Ovary (tissue), 3 donors: Measurements from ENCODE around the gene USP28.
"Not testable (repeated sequence)": the region's sequence is repeated elsewhere in the genome, so short reads cannot be mapped to it uniquely, and the experiment has no call there.

Experiments
- EP300 ChIP-seq: sonication (generic); formaldehyde crosslinking; IDR thresholded peaks from one replicate; pipeline ENCODE4 v1.6.1; 2017; ENCODE audit warnings: antibody characterized with exemption
- POLR2A ChIP-seq: fragments of 450-650 bp; IDR thresholded peaks from one replicate; pipeline ENCODE4 v1.6.1; 2017; ENCODE audit warnings: antibody characterized with exemption, mild to moderate bottlenecking, moderate library complexity
- TF ChIP-seq, protein P1 (sequence below), 3 donors: fragments of 450-650 bp in 2 of 3; fragments of 200-600 bp in 1 of 3; IDR thresholded peaks; one replicate each; pipeline versions ENCODE4 v1.5.1 to v1.8.0; 2016 to 2022; ENCODE audit warnings: antibody characterized with exemption in 3 of 3, mild to moderate bottlenecking in 1 of 3
- donor health status: DM: no; HTN: no; CAD: no.

GRCh38 chr11:113879446-113879845 lies 4.1 kb upstream of the USP28 start:
- not testable (repeated sequence) for TF ChIP-seq POLR2A, EP300
- TF ChIP-seq, protein P1, sequence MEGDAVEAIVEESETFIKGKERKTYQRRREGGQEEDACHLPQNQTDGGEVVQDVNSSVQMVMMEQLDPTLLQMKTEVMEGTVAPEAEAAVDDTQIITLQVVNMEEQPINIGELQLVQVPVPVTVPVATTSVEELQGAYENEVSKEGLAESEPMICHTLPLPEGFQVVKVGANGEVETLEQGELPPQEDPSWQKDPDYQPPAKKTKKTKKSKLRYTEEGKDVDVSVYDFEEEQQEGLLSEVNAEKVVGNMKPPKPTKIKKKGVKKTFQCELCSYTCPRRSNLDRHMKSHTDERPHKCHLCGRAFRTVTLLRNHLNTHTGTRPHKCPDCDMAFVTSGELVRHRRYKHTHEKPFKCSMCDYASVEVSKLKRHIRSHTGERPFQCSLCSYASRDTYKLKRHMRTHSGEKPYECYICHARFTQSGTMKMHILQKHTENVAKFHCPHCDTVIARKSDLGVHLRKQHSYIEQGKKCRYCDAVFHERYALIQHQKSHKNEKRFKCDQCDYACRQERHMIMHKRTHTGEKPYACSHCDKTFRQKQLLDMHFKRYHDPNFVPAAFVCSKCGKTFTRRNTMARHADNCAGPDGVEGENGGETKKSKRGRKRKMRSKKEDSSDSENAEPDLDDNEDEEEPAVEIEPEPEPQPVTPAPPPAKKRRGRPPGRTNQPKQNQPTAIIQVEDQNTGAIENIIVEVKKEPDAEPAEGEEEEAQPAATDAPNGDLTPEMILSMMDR (IDR thresholded peaks at IDR 0.05), result not testable (repeated sequence)
